T-helper 2 cell treated with Interferon-gamma antibody and Interleukin-4, amounts not matched to agents 5 μg/mL and 100 μg/mL, for 36 hours (primary cell): ENCODE measurements around the gene GSE1.

ENCODE experiments used
- DNase-seq: peaks from one replicate; pipeline ENCODE4 v3.0.0; 2021; ENCODE audit warnings: low spot score
- H3K27ac Mint-ChIP-seq: one replicate; pipeline ENCODE4 v1.8.0; 2021; ENCODE audit warnings: mild to moderate bottlenecking, mixed read lengths
- H3K27me3 Mint-ChIP-seq: one replicate; pipeline ENCODE4 v1.8.0; 2021; ENCODE audit warnings: low read depth, mixed read lengths
- H3K36me3 Mint-ChIP-seq: one replicate; pipeline ENCODE4 v1.8.0; 2021; ENCODE audit warnings: low read depth, mixed read lengths
- H3K4me1 Mint-ChIP-seq: one replicate; pipeline ENCODE4 v1.8.0; 2021; ENCODE audit warnings: low read depth, mixed read lengths
- H3K4me3 Mint-ChIP-seq: one replicate; pipeline ENCODE4 v1.8.0; 2022; ENCODE audit warnings: mild to moderate bottlenecking, moderate library complexity, mixed read lengths
- H3K9me3 Mint-ChIP-seq: one replicate; pipeline ENCODE4 v1.8.0; 2021; ENCODE audit warnings: mixed read lengths

The GSE1 gene

GRCh38 chr16:85612801-85613603 is at the start of gene GSE1:
TSS of gene GSE1 (plus strand) at chr16:85613322. CDS start at chr16:85613392, 70 bp downstream.
- peak within 1 kb of the TSS; percentile 72 for H3K27ac Mint-ChIP-seq
- H3K9me3 Mint-ChIP-seq = no peaks in the 10 kb centered on the region
- H3K36me3 Mint-ChIP-seq = peaks cover 9% of the 10 kb centered on the region
- no peaks in the 10 kb centered on the region for H3K27me3 Mint-ChIP-seq
- H3K4me1 Mint-ChIP-seq = peaks cover 28% of the 10 kb centered on the region
- DNase-seq = peak; percentile 85
- H3K4me3 Mint-ChIP-seq = peak within 1 kb of the TSS; percentile 71

- DNase-seq = no peak
- H3K4me1 Mint-ChIP-seq = peaks cover 20% of the 10 kb centered on the region
These were observed 49.4 kb upstream of the GSE1 start for GRCh38 chr16:85563515-85564276.

GRCh38 chr16:85564277-85565051 is 48.7 kb upstream of the GSE1 start:
- peaks cover 7% of the 10 kb centered on the region for H3K9me3 Mint-ChIP-seq
- H3K4me1 Mint-ChIP-seq = peaks cover 17% of the 10 kb centered on the region
- no peak overlapping the region for H3K4me3 Mint-ChIP-seq
- peaks cover 10% of the 10 kb centered on the region for H3K36me3 Mint-ChIP-seq
- H3K27me3 Mint-ChIP-seq = no peaks in the 10 kb centered on the region
- DNase-seq = peak; percentile 28
- no peak overlapping the region for H3K27ac Mint-ChIP-seq

More at GRCh38 chr16:85563515-85564276, 49.4 kb upstream of the GSE1 start:
- no peak overlapping the region for H3K27ac Mint-ChIP-seq
- H3K4me3 Mint-ChIP-seq = no peak overlapping the region
- H3K9me3 Mint-ChIP-seq = no peaks in the 10 kb centered on the region
- no peaks in the 10 kb centered on the region for H3K27me3 Mint-ChIP-seq
- H3K36me3 Mint-ChIP-seq = peaks cover 5% of the 10 kb centered on the region

GRCh38 chr16:85565340-85565739 is 47.8 kb upstream of the GSE1 start:
- peaks cover 22% of the 10 kb centered on the region for H3K4me1 Mint-ChIP-seq
- peaks cover 13% of the 10 kb centered on the region for H3K36me3 Mint-ChIP-seq
- H3K27ac Mint-ChIP-seq = no peak overlapping the region
- no peaks in the 10 kb centered on the region for H3K27me3 Mint-ChIP-seq
- H3K4me3 Mint-ChIP-seq = no peak overlapping the region
- no peak for DNase-seq
- peaks cover 9% of the 10 kb centered on the region for H3K9me3 Mint-ChIP-seq

GRCh38 chr16:85565801-85566526 is 47.2 kb upstream of the GSE1 start:
- no peak for DNase-seq
- Mint-ChIP-seq H3K27ac (no peak overlapping the region), H3K4me3 (no peak overlapping the region), H3K4me1 (peaks cover 28% of the 10 kb centered on the region), H3K36me3 (peaks cover 13% of the 10 kb centered on the region), H3K9me3 (peaks cover 9% of the 10 kb centered on the region), H3K27me3 (no peaks in the 10 kb centered on the region)

GRCh38 chr16:85566561-85567100 is 46.5 kb upstream of the GSE1 start:
- Mint-ChIP-seq H3K4me1 (peaks cover 35% of the 10 kb centered on the region), H3K27me3 (no peaks in the 10 kb centered on the region), H3K27ac (no peak overlapping the region), H3K36me3 (peaks cover 17% of the 10 kb centered on the region), H3K9me3 (peaks cover 9% of the 10 kb centered on the region), H3K4me3 (no peak overlapping the region)
- DNase-seq = no peak

GRCh38 chr16:85567101-85567866 is 45.8 kb upstream of the GSE1 start:
- H3K4me1 Mint-ChIP-seq = peaks cover 41% of the 10 kb centered on the region
- peaks cover 9% of the 10 kb centered on the region for H3K9me3 Mint-ChIP-seq
- no peak overlapping the region for H3K27ac Mint-ChIP-seq
- H3K4me3 Mint-ChIP-seq = no peak overlapping the region
- DNase-seq = no peak
- peaks cover 21% of the 10 kb centered on the region for H3K36me3 Mint-ChIP-seq
- H3K27me3 Mint-ChIP-seq = no peaks in the 10 kb centered on the region

GRCh38 chr16:85567935-85568334 is 45.2 kb upstream of the GSE1 start:
- H3K36me3 Mint-ChIP-seq = peaks cover 22% of the 10 kb centered on the region
- H3K9me3 Mint-ChIP-seq = peaks cover 9% of the 10 kb centered on the region
- H3K27ac Mint-ChIP-seq = no peak overlapping the region
- peaks cover 43% of the 10 kb centered on the region for H3K4me1 Mint-ChIP-seq
- no peak overlapping the region for H3K4me3 Mint-ChIP-seq
- no peaks in the 10 kb centered on the region for H3K27me3 Mint-ChIP-seq
- DNase-seq = no peak

GRCh38 chr16:85568519-85568918 is 44.6 kb upstream of the GSE1 start:
- peaks cover 43% of the 10 kb centered on the region for H3K4me1 Mint-ChIP-seq
- H3K27me3 Mint-ChIP-seq = no peaks in the 10 kb centered on the region
- peaks cover 9% of the 10 kb centered on the region for H3K9me3 Mint-ChIP-seq
- no peak for DNase-seq
- H3K4me3 Mint-ChIP-seq = no peak overlapping the region
- H3K27ac Mint-ChIP-seq = no peak overlapping the region
- peaks cover 22% of the 10 kb centered on the region for H3K36me3 Mint-ChIP-seq

- no peak for DNase-seq
- peaks cover 22% of the 10 kb centered on the region for H3K36me3 Mint-ChIP-seq
- H3K4me3 Mint-ChIP-seq = no peak overlapping the region
- H3K27ac Mint-ChIP-seq = peak overlapping the region; percentile 70
- peaks cover 9% of the 10 kb centered on the region for H3K9me3 Mint-ChIP-seq
- H3K27me3 Mint-ChIP-seq = no peaks in the 10 kb centered on the region
- H3K4me1 Mint-ChIP-seq = peaks cover 43% of the 10 kb centered on the region
These were observed 44.0 kb upstream of the GSE1 start for GRCh38 chr16:85569039-85569614.

- Mint-ChIP-seq H3K27me3 (no peaks in the 10 kb centered on the region), H3K4me1 (peaks cover 39% of the 10 kb centered on the region), H3K36me3 (peaks cover 22% of the 10 kb centered on the region), H3K9me3 (peaks cover 9% of the 10 kb centered on the region), H3K27ac (peak overlapping the region; percentile 70), H3K4me3 (peak overlapping the region; percentile 52)
- peak; percentile 27 for DNase-seq
These were observed 43.4 kb upstream of the GSE1 start for GRCh38 chr16:85569615-85570212.

- no peaks in the 10 kb centered on the region for H3K27me3 Mint-ChIP-seq
- H3K36me3 Mint-ChIP-seq = peaks cover 22% of the 10 kb centered on the region
- DNase-seq = peak; percentile 17
- peak overlapping the region; percentile 70 for H3K27ac Mint-ChIP-seq
- H3K4me3 Mint-ChIP-seq = peak overlapping the region; percentile 52
- peaks cover 39% of the 10 kb centered on the region for H3K4me1 Mint-ChIP-seq
- peaks cover 9% of the 10 kb centered on the region for H3K9me3 Mint-ChIP-seq
These were observed 42.8 kb upstream of the GSE1 start for GRCh38 chr16:85570213-85570734.
